Smooth muscle cell of the pulmonary artery (primary cell): Measurements from ENCODE around the gene ZCRB1. TPM values are rescaled to one million over a fixed set of nuclear protein-coding genes. Genes with fewer than 3 reads are reported as not detected.

Experiments
- total RNA-seq: library from RNA; depleted of rRNA; stranded (reverse); fragments of >200 nt; gene quantifications from 2 replicates; pipeline ENCODE4 v1.2.3, GENCODE V29; 2014

ZCRB1 gene
- 22.1 and 28.2 TPM in 2 replicates for total RNA-seq

GRCh38 chr12:42325653-42326474 lies at the start of gene ZCRB1, which contains the start of gene PPHLN1:
Gene ZCRB1 (minus strand): TSS chr12:42326094. CDS start chr12:42324102, 1,992 bp downstream.
Gene PPHLN1 (plus strand): TSS chr12:42326167. CDS start chr12:42335903, 9,736 bp downstream.

Other genes starting within 250 kb of the ZCRB1 start
- 9.0 and 11.7 TPM in 2 replicates for gene GXYLT1, start 181.2 kb downstream of the ZCRB1 start, total RNA-seq
- gene YAF2, start 87.8 kb downstream of the ZCRB1 start, total RNA-seq: 9.0 and 11.5 TPM in 2 replicates
- 41.5 and 48.0 TPM in 2 replicates for gene PPHLN1, start 73 bp upstream of the ZCRB1 start, total RNA-seq